ENCODE measurements around the gene LMNTD2.
"Not testable (repeated sequence)": the region's sequence is repeated elsewhere in the genome, so short reads cannot be mapped to it uniquely, and the experiment has no call there.

Gene LMNTD2

DNA sequence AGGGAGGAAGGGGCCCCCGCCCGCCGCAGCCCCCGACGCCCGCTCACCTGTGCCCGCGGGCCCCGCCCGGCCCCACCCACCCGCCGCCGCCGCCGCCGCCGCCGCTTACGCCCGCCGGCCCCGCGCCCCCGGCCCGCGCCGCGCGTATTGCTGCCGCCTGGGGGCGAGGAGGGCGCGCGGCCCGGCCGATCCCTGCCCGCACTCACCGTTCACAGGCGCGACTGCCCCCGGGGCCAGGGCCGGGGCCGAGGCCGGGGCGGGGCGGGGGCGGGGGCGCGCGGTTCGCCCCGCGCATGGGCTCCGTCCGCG is 25.4 kb downstream of the LMNTD2 start:
- no peak for DNase-seq (ENCODE audit: low read depth in 2 of 2)

DNA sequence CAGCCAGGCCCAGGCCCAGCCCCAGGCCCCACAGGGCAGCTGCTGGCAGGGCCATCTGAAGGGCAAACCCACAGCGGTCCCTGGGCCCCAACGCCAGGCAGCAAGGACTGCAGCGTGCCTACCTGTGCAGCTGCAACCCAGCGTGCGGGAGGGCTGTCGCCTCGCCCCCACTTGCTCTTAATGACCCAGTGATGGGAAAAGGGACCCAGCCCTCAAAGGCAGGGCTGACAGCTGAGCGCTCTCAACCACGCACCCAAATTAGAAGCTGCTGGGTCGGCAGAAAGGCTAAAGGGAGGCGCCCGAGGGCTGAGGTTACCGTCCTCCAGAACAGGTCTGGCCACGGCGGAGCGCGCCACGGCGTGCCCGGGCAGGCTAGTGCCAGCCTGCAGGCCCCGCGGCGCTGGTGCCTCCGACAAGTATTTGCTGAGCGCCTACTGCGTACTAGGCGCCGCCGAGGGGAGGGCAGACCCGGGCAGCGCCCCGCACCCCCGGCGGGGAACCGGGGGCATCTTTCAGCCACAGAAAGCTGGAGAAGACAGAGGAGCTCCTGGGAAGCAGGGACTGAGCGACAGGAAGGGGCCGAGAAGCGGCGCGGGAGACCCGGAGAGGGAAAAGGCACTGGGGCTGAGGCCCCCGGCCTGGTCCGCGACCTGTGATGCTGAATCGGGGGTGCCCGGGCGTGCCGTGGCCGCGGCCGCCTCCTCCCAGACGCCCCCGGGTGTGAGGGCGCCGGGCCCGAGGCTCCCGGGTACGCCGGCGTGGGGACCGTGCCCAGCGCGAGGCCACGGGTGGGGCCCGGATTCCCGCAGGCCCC is 25.9 kb downstream of the LMNTD2 start:
- DNase-seq (ENCODE audit: low read depth in 2 of 2), result no peak

DNA sequence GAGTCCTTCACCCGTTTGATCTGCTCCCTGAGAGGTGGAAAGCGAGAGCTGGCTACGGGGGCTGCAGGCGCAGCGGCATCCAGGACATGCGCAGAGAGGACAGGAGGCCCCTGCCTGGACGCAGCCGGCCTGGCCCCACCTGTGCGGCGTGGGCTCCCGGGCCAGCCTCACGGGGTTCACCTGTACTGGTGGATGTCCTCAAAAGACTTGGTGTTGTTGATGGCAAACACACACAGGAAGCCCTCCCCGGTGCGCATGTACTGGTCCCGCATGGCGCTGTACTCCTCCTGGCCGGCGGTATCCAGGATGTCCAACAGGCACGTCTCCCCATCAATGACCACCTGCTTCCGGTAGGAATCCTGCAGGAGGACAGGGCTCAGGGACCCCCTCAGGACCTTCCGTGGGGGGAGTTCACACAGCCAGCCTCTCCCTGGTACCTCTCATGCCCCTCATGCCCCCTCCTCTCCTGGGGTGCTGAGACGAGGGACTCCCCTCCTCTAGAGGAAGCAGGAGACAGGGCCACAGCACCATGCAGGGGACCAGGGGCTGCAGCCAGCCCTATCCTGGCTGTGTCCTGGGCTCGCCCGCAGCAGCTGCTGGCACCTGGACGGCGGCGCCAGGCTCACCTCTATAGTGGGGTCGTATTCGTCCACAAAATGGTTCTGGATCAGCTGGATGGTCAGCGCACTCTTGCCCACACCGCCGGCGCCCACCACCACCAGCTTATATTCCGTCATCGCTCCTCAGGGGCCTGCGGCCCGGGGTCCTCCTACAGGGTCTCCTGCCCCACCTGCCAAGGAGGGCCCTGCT is 26.7 kb downstream of the LMNTD2 start:
- no peak for DNase-seq (ENCODE audit: low read depth in 2 of 2)

DNA sequence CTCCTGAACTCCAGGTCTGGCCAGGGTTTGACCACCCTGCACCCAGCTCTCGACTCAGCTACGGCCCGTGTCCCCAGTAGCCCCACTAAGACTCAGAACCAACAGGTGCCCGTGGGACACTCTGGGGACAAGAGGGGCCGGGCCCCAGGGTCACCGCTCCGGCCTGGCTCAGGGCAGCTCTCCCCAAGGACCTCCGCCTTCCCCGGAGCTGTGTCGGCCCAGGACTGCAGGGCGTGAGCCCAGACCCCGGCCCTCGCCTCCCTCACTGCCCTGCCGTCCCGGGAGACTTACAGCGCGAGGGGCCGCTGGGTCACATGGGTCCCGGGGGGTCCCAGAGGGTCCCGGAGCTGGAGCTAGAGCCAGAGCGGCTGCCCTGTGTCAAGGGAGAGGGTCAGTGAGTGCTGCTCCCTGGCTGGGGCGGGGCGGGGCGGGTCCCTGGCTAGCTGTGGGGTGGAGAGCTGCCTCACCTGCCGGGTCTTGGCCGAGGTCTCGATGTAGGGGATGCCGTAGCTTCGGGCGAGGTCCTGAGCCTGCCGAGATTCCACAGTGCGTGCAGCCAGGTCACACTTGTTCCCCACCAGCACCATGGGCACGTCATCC is 27.5 kb downstream of the LMNTD2 start:
- no peak for DNase-seq (ENCODE audit: low read depth in 2 of 2)

DNA sequence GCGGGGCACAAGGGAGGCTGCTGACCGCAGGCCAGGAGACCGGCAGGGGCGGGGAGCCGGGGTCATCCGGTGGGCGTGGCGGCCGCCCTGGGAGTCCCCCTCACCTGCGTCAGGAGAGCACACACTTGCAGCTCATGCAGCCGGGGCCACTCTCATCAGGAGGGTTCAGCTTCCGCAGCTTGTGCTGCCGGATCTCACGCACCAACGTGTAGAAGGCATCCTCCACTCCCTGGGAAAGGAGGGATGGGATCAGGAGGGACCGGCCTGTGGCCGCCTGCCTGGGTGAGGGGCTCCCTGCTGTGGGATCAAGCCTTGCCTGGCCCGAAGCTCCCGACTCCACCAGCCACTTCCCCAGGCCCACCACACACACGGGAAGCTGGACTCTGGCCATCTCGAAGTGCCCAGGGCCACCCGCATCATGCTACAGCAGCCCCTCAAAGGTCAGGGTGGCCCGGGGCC is 28.0 kb downstream of the LMNTD2 start:
- DNase-seq (ENCODE audit: low read depth in 2 of 2), result no peak

DNA sequence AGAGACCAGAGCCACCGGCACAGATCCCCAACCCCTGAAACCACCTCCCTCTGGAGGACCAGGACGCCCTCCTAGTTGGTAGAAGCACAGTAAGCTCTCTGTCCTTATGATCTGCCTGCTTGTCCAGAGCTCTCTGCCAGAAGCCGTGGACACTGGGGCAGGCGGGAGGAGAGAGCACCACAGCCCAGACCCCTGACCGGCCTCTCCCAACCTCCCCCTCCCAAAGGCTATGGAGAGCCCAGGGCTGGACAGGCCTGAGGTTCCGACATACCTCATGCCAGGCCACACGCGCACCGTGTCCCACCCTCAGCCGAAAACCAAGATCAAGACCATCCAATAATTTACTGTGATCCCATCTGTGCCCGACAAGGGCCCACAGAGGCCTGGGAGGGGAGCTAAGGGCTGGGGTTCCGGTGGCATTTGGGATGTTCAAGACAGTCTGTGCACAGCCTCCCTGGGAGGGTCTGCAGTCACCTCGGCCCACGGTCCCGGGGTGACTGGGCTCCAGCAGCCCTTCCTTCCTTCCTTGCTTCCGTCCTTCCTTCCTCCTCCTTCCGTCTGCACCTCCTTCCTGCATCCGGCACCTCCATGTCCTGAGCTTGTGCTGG is 28.5 kb downstream of the LMNTD2 start:
- DNase-seq (ENCODE audit: low read depth in 2 of 2), result no peak

DNA sequence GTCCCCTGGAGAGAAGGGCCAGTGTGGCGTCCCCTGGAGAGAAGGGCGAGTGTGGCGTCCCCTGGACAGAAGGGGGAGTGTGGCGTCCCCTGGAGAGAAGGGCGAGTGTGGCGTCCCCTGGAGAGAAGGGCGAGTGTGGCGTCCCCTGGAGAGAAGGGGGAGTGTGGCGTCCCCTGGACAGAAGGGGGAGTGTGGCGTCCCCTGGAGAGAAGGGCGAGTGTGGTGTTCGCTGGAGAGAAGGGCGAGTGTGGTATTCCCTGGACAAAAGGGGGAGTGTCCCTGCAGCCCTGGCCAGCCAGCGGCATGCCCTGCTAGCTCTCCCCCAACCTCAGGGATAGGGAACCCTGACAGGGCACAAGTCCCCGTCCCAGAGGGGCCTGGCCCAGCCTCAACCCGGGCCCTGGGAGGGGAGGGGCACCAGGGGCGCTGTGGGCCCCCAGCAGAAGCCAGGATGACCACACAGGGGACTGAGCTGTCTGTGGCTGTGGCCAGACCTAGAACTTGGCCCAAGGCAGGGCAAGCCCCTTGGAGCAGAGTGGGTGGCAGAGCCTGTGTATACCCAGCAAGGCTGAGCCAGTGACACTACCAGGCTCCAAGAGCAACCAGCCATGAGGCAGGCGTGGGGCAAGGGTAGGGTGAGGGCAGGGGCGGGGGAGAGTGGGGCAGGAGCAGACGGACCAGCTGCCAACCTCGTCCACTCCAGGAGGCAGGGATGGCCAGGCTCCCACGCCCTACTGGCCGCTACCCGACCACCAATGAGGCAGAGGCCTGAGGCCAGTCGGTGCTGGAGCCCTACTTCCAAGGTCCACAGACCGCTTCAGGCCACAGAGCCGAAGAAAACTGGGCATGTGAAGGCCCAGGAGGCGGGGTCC is 29.3 kb downstream of the LMNTD2 start:
- no peak for DNase-seq (ENCODE audit: low read depth in 2 of 2)

DNA sequence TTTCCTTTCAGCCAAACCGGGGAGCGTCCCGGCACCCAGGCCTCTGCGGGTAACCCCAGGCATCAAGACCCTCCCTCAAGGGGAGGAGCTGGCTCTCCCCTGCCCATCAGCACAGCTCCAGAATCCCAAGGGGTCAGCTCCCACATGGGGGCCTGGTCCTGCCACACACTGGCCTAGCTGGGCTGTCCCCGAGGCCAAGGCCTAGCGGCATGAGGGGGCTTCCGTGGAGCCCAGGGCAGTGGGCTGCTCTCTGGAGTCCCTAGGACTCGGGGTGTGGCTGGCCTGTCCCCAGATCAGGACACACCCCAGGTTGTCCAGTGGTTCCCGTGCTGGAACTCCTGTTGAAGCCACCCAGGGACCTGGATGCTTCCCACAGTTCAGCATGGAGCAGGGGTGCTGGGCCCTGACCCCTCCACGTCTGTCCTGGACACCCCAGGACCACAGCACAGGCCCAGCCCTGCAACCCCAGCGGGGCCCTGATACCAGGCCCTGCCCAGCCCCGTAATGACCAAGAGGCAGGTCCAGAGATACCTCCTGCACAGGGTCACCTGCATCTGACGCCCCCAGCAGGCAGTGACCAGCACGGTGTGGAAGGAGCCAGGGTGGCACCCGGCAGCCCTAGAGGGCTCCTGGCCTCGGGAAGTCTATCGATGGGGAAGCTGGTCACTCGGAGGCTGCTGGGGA is 30.7 kb downstream of the LMNTD2 start:
- no peak for DNase-seq (ENCODE audit: low read depth in 2 of 2)

DNA sequence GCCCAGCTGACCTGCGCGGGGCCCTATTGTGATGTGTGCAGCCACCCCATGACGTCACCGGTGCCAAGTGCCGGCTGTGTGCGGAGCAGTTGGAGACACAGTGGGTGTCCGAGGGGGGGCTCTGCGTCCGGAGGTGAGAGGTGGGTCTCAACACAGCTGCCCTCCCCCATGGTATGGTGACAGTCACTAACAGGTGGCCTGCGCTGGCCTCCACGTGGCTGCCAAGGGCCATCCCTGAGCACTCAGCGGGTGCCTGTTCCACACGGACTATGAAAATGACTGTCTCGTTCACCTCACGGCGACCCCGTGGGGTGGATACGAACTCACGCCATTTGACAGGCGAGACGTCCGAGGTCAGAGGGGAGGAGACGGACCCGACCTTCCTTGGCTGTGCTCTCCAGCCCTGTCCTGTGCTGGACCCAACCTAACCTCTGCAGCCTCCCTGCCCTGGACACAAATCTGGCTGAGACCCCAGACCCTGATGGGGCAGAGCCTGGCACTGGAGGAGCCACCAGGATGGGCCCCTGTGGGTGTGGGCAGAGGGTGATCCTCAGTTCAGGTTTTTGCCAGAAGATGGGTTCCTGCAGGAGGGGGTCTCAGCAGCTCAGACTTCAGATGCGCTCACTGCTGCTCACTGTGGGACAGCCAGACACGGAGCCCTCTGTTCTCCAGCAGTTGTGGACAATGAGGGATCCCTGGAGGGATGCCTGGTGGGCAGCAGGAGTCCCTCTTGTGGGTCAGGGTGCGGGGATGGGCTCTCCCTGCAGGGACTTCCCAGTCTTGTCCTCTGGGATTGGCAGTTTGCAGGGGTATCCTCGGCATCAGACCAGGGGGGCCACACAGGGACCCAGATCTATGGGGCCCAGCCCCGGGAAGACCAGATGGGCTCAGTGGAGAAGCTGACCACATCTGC is 31.5 kb downstream of the LMNTD2 start:
- DNase-seq (ENCODE audit: low read depth in 2 of 2), result no peak

DNA sequence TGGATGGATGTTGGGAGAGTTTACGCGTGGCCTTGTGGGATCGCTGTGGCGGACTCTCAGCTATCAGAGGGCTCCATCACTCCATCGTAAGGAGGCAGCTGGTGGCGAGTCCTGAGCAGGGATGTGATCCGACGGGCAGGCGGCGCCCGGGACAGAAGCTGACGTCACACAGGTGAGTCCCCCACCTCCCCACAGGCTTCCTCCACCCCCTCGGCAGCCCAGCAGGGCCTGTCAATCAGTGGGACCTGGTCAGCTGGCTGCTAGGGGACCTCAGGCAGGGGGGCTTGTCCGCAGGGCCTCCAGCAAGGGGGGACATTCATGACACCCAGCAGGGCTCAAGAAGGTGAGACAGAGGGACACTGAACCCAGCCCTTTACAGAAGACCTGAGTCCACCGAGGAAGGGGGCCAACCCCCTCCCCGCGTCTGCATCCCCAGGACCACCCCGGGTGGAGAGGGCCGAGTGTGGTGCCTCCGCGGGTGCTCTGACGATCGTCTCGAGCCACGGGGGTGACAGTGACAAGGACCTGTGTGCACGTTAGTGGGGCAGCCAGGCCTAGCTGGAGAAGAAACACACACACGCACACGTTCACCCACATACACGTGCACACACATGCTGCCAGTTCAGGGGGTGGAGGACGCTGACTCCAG is 32.2 kb downstream of the LMNTD2 start:
- DNase-seq (ENCODE audit: low read depth in 2 of 2), result no peak

DNA sequence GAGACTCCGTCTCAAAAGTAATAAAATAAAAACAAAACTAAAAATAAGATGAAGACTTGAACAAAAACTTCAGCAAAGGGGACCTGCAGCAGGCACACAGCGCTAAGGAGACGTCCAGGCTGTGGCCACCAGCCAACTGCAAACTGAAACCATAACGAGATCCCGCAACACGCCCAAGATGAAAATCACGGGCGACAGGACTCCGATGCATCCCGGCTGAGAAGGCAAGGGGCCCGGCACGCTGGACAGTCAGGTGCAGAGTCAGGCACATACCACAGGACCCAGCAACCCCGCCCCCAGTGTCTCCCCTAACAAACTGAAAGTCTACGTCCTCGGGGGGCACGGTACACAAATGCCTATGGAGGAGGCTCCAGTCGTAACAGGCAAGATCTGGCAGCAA is 34.3 kb downstream of the LMNTD2 start:
- no peak for DNase-seq (ENCODE audit: low read depth in 2 of 2)

DNA sequence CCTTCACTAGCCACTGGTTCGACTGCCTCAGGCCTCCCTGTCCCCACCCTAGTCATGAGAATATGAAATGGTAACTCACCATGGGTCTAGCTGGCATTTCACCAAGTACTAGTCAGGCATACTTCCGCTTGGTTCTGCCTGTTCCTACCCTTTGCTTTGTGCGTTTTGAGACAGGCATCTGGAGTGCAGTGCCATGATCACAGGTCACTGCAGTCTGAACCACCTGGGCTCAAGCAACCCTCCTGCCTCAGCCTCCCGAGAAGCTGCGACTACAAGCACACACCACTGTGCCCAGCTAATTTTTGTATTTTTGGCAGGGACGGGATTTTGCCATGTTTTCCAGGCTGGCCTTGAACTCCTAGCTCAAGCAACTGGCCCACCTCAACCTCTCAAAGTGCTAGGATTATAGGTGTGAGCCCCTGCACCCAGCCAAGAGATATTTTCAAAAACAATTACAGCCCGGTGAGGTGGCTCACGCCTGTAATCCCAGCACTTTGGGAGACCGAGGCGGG is 39.3 kb downstream of the LMNTD2 start:
- no peak for DNase-seq (ENCODE audit: low read depth in 2 of 2)

DNA sequence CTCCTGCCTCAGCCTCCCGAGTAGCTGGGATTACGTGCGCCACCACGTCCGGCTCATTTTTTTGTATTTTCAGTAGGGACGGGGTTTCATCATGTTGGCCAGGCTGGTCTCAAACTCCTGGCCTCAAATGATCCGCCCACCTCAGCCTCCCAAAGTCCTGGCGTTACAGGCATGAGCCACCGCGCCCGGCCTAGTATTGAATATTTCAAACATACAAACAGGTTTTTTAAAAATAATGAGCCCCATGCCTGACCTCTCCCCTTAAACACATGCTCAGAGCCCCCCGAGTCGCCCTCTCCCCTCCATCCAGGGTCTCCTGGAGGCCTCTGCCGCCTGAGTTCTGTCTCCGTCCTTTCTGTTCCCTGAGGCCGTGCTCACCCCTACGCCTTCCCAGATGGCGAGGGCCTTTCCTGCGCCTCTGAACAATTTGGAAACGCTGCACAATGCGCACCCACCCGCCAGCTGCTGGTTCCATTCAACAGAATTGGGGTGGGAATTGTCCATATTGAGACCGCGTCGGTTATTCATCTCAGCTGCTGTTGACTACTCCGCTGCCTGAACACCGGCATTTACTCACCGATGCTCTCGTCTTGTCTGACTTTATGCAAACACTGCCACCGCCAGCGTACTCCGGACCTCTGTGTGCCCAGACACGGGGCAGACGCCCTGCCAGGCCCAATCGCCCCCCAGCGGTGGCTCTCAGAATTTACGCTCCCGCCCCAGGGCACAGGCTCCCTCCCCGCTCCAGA is 39.9 kb downstream of the LMNTD2 start:
- no peak for DNase-seq (ENCODE audit: low read depth in 2 of 2)

DNA sequence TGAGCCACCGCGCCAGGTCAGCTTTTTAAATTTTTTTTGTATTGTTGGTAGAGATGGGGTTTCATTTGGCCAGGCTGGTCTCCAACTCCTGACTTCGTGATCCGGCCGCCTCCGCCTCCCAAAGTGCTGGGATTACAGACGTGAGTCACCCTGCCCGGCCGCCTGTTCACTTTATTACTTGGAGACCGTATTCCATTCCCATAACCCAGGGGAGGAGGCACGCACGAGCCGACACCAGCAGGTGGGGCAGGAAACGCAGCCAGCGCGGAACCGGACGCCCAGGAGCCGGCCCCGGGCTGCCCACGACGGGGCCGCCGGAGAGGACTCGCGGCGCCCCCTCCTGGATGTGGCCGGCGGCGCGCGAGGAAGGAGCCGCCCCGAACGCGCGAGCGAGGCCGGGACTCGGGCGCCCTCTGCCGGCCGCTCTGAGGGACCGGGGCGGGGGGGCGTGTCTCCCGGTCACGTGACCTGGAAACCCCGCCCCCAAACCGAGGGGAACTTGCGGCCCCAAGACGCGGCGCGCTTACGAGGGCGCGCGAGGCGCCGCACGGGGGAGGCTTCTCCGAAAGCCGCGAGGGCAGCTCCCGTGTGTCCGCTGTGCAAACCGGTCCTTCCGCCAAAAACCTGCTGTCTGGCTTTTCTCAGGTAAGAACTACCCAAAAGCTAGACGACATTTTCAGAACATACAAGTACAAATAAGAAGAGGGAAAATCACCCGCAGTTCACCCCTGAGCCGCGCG is 41.9 kb downstream of the LMNTD2 start:
- peak; percentile 79 to 81 for DNase-seq (ENCODE audit: low read depth in 2 of 2)

DNA sequence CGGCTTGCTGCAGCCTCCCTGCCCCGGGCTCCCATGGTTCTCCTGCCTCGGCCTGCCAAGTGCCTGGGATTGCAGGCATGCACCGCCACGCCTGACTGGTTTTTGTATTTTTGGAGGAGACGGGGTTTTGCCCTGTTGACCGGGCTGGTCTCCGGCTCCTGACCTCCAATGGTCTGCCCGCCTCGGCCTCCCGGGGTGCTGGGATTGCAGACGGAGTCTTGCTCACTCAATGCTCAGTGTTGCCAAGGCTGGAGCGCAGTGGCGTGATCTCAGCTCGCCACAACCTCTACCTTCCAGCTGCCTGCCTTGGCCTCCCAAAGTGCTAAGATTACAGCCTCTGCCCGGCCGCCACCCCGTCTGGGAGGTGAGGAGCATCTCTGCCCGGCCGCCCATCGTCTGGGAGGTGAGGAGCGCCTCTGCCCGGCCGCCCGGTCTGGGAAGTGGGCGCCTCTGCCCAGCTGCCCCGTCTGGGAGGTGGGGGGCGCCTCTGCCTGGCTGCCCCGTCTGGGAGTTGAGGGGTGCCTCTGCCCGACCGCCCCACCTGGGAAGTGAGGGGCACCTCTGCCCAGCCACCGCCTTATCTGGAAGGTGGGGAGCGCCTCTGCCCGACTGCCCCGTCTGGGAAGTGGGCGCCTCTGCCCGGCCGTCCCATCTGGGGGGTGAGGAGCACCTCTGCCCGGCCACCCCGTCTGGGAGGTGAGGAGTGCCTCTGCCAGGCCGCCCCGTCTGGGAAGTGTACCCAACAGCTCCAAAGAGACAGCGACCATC is 43.4 kb downstream of the LMNTD2 start:
- DNase-seq (ENCODE audit: low read depth in 2 of 2), result not testable (repeated sequence)

DNA sequence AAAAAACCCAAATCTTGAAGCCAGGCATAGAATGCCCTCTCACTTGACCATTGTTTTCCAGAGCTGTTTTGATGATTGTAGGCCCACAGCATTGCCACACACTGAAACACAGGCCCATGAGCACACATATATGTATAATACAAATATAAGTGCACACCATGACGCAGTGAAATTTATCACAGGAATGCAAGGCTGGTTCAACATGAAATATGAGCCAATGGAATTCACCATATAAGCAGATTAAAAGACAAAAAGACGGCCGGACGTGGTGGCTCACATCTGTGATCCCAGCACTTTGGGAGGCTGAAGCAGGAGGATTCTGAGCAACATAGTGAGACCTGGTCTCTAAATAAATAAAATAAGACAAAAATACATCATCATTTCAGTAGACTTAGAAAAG is 44.1 kb downstream of the LMNTD2 start:
- DNase-seq (ENCODE audit: low read depth in 2 of 2), result no peak

DNA sequence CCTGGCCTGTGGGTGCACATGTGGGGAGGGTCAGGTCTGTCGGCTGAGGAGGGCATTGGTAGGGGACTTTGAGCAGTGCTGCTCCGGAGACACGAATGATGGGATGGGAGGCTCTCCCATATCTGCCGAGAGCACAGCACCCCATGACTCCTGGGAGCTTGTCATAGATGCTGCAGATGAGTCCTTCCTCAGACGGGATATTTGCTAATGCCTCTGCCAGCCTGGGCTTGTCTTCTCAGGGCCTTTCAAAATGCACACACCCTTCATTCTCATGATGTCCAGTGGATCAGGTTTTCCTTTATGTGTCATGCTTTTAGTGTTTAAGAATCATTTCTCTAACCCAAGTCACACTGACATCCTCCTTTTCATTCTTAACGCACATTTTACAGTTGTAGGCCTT is 45.4 kb downstream of the LMNTD2 start:
- DNase-seq (ENCODE audit: low read depth in 2 of 2), result no peak
